Hepatocyte (in vitro differentiated cells): ENCODE results near the gene KNCN.

Experiments
- CTCF ChIP-seq: fragments of 200-600 bp; sonication (generic); IDR thresholded peaks from 2 replicates; pipeline ENCODE4 v1.5.1; 2016; ENCODE audit warnings: antibody characterized with exemption, mild to moderate bottlenecking; ENCODE audit not compliant: poor library complexity
- EZH2 ChIP-seq: fragments of 200-600 bp; sonication (generic); IDR thresholded peaks from 2 replicates; pipeline ENCODE4 v1.6.1; 2016; ENCODE audit warnings: antibody characterized with exemption, mild to moderate bottlenecking, borderline replicate concordance
- EZH2phosphoT487 ChIP-seq: fragments of 200-600 bp; sonication (generic); IDR thresholded peaks from one replicate; pipeline ENCODE4 v1.6.1; 2018; ENCODE audit warnings: antibody characterized with exemption, mild to moderate bottlenecking, low read depth, moderate library complexity; ENCODE audit not compliant: unreplicated experiment, severe bottlenecking

- TF ChIP-seq CTCF (no peak), EZH2phosphoT487 (no peak), EZH2 (no peak)
These were observed 33.4 kb downstream of the KNCN start for GRCh38 chr1:46517932-46518498.
